Sigmoid colon (tissue), 4 donors: ENCODE measurements around the gene CCKAR.

Source experiments
- EP300 ChIP-seq, 4 donors: sonication (generic); formaldehyde crosslinking; IDR thresholded peaks; one replicate each; pipeline ENCODE4 v1.6.1; 2017; ENCODE audit warnings: antibody characterized with exemption in 4 of 4
- POLR2A ChIP-seq, 2 donors: fragments of 450-650 bp; IDR thresholded peaks; one replicate each; pipeline ENCODE4 v1.6.1; 2016; ENCODE audit warnings: antibody characterized with exemption in 2 of 2, mild to moderate bottlenecking in 2 of 2, moderate library complexity in 2 of 2
- POLR2AphosphoS5 ChIP-seq, 4 donors: sonication (generic); formaldehyde crosslinking; IDR thresholded peaks; one replicate each; pipeline ENCODE4 v1.6.1; 2017; ENCODE audit warnings: antibody characterized with exemption in 4 of 4
- TF ChIP-seq, protein P1 (sequence below), 4 experiments: fragments of 450-650 bp in 3 of 4; fragments of 200-600 bp in 1 of 4; IDR thresholded peaks; one replicate each; pipeline ENCODE4 v1.5.1; 2016 to 2019; ENCODE audit warnings: antibody characterized with exemption in 4 of 4, mild to moderate bottlenecking in 3 of 4, moderate library complexity in 2 of 4

DNA sequence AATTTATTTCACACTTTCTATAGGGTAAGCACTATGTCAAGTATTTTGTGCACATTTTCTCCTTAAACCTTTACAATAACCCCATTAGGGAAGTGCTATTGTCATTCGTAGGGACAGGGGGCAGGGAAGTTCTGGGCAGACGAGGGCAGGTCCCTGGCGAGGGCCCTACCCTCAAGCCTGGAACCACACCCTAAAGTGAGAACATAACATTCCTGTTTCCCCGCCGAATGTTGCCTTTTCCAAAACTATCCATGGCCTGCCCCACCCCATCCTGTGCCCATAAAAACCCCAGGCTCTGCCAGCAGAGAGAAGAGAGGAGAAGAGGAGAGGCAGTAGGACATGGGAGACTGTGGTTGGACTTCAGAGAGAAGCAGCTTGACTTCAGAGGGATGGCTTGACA is 39.8 kb upstream of the CCKAR start:
- TF ChIP-seq, protein P1, sequence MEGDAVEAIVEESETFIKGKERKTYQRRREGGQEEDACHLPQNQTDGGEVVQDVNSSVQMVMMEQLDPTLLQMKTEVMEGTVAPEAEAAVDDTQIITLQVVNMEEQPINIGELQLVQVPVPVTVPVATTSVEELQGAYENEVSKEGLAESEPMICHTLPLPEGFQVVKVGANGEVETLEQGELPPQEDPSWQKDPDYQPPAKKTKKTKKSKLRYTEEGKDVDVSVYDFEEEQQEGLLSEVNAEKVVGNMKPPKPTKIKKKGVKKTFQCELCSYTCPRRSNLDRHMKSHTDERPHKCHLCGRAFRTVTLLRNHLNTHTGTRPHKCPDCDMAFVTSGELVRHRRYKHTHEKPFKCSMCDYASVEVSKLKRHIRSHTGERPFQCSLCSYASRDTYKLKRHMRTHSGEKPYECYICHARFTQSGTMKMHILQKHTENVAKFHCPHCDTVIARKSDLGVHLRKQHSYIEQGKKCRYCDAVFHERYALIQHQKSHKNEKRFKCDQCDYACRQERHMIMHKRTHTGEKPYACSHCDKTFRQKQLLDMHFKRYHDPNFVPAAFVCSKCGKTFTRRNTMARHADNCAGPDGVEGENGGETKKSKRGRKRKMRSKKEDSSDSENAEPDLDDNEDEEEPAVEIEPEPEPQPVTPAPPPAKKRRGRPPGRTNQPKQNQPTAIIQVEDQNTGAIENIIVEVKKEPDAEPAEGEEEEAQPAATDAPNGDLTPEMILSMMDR (IDR thresholded peaks at IDR 0.05) = no peak
- TF ChIP-seq POLR2A (IDR thresholded peaks at IDR 0.05) (no peak), POLR2AphosphoS5 (IDR thresholded peaks at IDR 0.05) (no peak), EP300 (IDR thresholded peaks at IDR 0.05) (no peak)
